Thyroid gland (tissue), 4 donors: ENCODE data around the gene VEPH1. TPM values are rescaled to one million over a fixed set of nuclear protein-coding genes. Genes with fewer than 3 reads are reported as not detected.

Source experiments
- DNase-seq, 2 donors: peaks; one replicate each; pipeline ENCODE4 v3.0.0-alpha.2; 2019
- H3K27ac ChIP-seq, 3 donors: fragments of 200-600 bp; sonication (generic); 1 replicate in 2 of 3; 2 replicates in 1 of 3; pipeline ENCODE4 v1.5.1; 2016 to 2019; ENCODE audit warnings: mild to moderate bottlenecking in 1 of 3, moderate library complexity in 1 of 3
- H3K27me3 ChIP-seq: fragments of 200-600 bp; sonication (generic); one replicate; pipeline ENCODE4 v1.5.1; 2019
- H3K36me3 ChIP-seq, 2 donors: fragments of 200-600 bp; sonication (generic); one replicate each; pipeline ENCODE4 v1.5.1; 2016 to 2019
- H3K4me1 ChIP-seq, 2 donors: fragments of 200-600 bp; sonication (generic); one replicate each; pipeline ENCODE4 v1.5.1; 2017 to 2019
- H3K4me3 ChIP-seq, 3 donors: fragments of 200-600 bp; sonication (generic); replicated peaks in 1 of 3; 1 replicate in 2 of 3; 2 replicates in 1 of 3; pipeline ENCODE4 v1.5.1; 2016; ENCODE audit warnings: mild to moderate bottlenecking in 1 of 3
- H3K9me3 ChIP-seq: fragments of 200-600 bp; sonication (generic); one replicate; pipeline ENCODE4 v1.5.1; 2017
- POLR2A ChIP-seq, 2 donors: fragments of 450-650 bp; IDR thresholded peaks; one replicate each; pipeline ENCODE4 v1.6.1; 2017; ENCODE audit warnings: antibody characterized with exemption in 2 of 2, mild to moderate bottlenecking in 2 of 2, moderate library complexity in 1 of 2
- WGBS, 2 donors: methylation state at CpG; one replicate each; pipeline ENCODE4 v1.1.5; 2017; 5-methylcytosine and 5-hydroxymethylcytosine counted together
- intact Hi-C: fragments of 100-400 bp; cut with DNase I; formaldehyde crosslinking; loops from one replicate; pipeline ENCODE4 v1.15.1; 2023
- total RNA-seq, 4 donors: library from RNA; depleted of rRNA; stranded (reverse); fragments of >200 nt; gene quantifications; one replicate each; pipeline ENCODE4 v1.2.3, GENCODE V29; 2016
- TF ChIP-seq, protein P1 (sequence below), 6 experiments: fragments of 200-600 bp in 3 of 6; fragments of 450-650 bp in 3 of 6; sonication (generic) in 3 of 6; IDR thresholded peaks; one replicate each; pipeline ENCODE4 v1.5.1; 2016 to 2019; ENCODE audit warnings: antibody characterized with exemption in 6 of 6, mild to moderate bottlenecking in 2 of 6, inconsistent platforms in 1 of 6, moderate library complexity in 1 of 6

VEPH1 gene
- total RNA-seq, 4 donors from 2014 or later: 1.7 to 12.0 (median 5.0) TPM

GRCh38 chr3:157318639-157319288 lies 184.5 kb downstream of the VEPH1 start:
- TF ChIP-seq, protein P1, sequence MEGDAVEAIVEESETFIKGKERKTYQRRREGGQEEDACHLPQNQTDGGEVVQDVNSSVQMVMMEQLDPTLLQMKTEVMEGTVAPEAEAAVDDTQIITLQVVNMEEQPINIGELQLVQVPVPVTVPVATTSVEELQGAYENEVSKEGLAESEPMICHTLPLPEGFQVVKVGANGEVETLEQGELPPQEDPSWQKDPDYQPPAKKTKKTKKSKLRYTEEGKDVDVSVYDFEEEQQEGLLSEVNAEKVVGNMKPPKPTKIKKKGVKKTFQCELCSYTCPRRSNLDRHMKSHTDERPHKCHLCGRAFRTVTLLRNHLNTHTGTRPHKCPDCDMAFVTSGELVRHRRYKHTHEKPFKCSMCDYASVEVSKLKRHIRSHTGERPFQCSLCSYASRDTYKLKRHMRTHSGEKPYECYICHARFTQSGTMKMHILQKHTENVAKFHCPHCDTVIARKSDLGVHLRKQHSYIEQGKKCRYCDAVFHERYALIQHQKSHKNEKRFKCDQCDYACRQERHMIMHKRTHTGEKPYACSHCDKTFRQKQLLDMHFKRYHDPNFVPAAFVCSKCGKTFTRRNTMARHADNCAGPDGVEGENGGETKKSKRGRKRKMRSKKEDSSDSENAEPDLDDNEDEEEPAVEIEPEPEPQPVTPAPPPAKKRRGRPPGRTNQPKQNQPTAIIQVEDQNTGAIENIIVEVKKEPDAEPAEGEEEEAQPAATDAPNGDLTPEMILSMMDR (IDR thresholded peaks at IDR 0.05): no peak
- TF ChIP-seq POLR2A (IDR thresholded peaks at IDR 0.05): no peak
- no peak for DNase-seq
- Histone ChIP-seq H3K27me3 (no peaks in the 10 kb centered on the region), H3K9me3 (no peaks in the 10 kb centered on the region), H3K36me3 (no peaks in the 10 kb centered on the region), H3K4me3 (no peak overlapping the region), H3K27ac (no peak overlapping the region), H3K4me1 (no peaks in the 10 kb centered on the region)
- intact Hi-C loops: no loop called here
- 88 to 91% methylated on average over 5 of the region's 5 CpGs for WGBS, 2 donors

GRCh38 chr3:157317895-157318294 lies 185.3 kb downstream of the VEPH1 start:
- Histone ChIP-seq H3K36me3 (no peaks in the 10 kb centered on the region), H3K4me3 (no peak overlapping the region), H3K27me3 (no peaks in the 10 kb centered on the region), H3K4me1 (no peaks in the 10 kb centered on the region), H3K27ac (no peak overlapping the region), H3K9me3 (no peaks in the 10 kb centered on the region)
- DNase-seq: no peak
- TF ChIP-seq POLR2A (IDR thresholded peaks at IDR 0.05): no peak
- TF ChIP-seq, protein P1 (IDR thresholded peaks at IDR 0.05): no peak
- WGBS, 2 donors: 94 to 96% methylated on average over 1 of the region's 1 CpG
- intact Hi-C loops: no loop called here

DNA sequence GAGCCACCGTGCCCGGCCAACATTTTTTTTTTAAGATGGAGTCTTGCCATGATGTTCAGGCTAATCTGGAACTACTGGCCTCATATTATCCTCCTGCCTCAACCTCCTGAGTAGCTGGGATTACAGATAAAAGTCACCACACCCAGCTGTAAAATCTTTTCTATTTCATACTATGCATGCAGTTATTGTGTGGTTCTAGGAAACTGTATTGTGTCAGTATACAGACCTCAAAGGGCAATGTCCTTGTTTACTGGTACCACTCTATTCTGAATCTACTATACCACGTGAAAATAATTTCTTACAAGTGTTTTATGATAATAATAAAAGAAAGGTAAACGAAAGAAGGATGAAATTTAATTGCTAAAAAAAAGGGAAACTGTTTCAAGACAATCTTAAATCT lies 190.0 kb downstream of the VEPH1 start:
- no peaks in the 10 kb centered on the region for H3K27me3 ChIP-seq
- H3K4me3 ChIP-seq: no peak overlapping the region
- WGBS, 2 donors: 94 to 95% methylated on average over 4 of the region's 4 CpGs
- intact Hi-C loops: no loop called here
- TF ChIP-seq, protein P1 (IDR thresholded peaks at IDR 0.05): no peak
- no peak for TF ChIP-seq POLR2A (IDR thresholded peaks at IDR 0.05)
- no peak for DNase-seq
- no peak overlapping the region for H3K27ac ChIP-seq
- H3K9me3 ChIP-seq: no peaks in the 10 kb centered on the region
- no peaks in the 10 kb centered on the region for H3K4me1 ChIP-seq
- no peaks in the 10 kb centered on the region for H3K36me3 ChIP-seq

- intact Hi-C loops: no loop called here
- Histone ChIP-seq H3K27ac (no peak overlapping the region), H3K36me3 (no peaks in the 10 kb centered on the region), H3K4me1 (no peaks in the 10 kb centered on the region), H3K4me3 (no peak overlapping the region), H3K27me3 (no peaks in the 10 kb centered on the region), H3K9me3 (no peaks in the 10 kb centered on the region)
- TF ChIP-seq, protein P1 (IDR thresholded peaks at IDR 0.05): no peak
- no peak for TF ChIP-seq POLR2A (IDR thresholded peaks at IDR 0.05)
- DNase-seq: no peak
Measured at GRCh38 chr3:157312376-157312745, 190.9 kb downstream of the VEPH1 start.

- no peak for TF ChIP-seq POLR2A (IDR thresholded peaks at IDR 0.05)
- TF ChIP-seq, protein P1 (IDR thresholded peaks at IDR 0.05): no peak
- 68 to 70% methylated on average over 2 of the region's 2 CpGs for WGBS, 2 donors
- H3K27me3 ChIP-seq: no peaks in the 10 kb centered on the region
- H3K36me3 ChIP-seq: no peaks in the 10 kb centered on the region
- DNase-seq: no peak
- H3K4me3 ChIP-seq: no peak overlapping the region
- H3K4me1 ChIP-seq: no peaks in the 10 kb centered on the region
- H3K27ac ChIP-seq: no peak overlapping the region
- H3K9me3 ChIP-seq: no peaks in the 10 kb centered on the region
- intact Hi-C loops: no loop called here
Measured at GRCh38 chr3:157311633-157312375, 191.4 kb downstream of the VEPH1 start.
